Activated B cell treated with CpG ODN at 0.5 μM for 24 hours (primary cell): ENCODE data around the gene SORBS1. TPM values are rescaled to one million over a fixed set of nuclear protein-coding genes. Genes with fewer than 3 reads are reported as not detected.

Source experiments
- ATAC-seq: fragments of 200-7000 bp; cut with Tn5 transposase; one replicate; pipeline ENCODE4 v1.10.0; 2021; ENCODE audit warnings: low read depth, mild to moderate bottlenecking, moderate library complexity
- CTCF ChIA-PET: fragments of 350-600 bp; sonication (Branson Sonifier 250); formaldehyde crosslinking; loops from one replicate; lab custom pipeline; 2021; ENCODE audit warnings: antibody characterized with exemption; lab: Charles Lee
- POLR2A ChIA-PET: fragments of 350-600 bp; sonication (Branson Sonifier 250); formaldehyde crosslinking; loops from one replicate; lab custom pipeline; 2021; ENCODE audit warnings: antibody characterized with exemption; lab: Charles Lee
- DNase-seq: peaks from one replicate; pipeline ENCODE4 v3.0.0; 2022
- H3K27ac Mint-ChIP-seq: one replicate; pipeline ENCODE4 v1.8.0; 2020; ENCODE audit warnings: mixed read lengths
- H3K27me3 Mint-ChIP-seq: one replicate; pipeline ENCODE4 v1.8.0; 2021; ENCODE audit warnings: mixed read lengths
- H3K36me3 Mint-ChIP-seq: one replicate; pipeline ENCODE4 v1.8.0; 2021; ENCODE audit warnings: low read depth, mixed read lengths
- H3K4me1 Mint-ChIP-seq: one replicate; pipeline ENCODE4 v1.8.0; 2021; ENCODE audit warnings: mixed read lengths
- H3K4me3 Mint-ChIP-seq: one replicate; pipeline ENCODE4 v1.8.0; 2020; ENCODE audit warnings: mild to moderate bottlenecking, mixed read lengths
- H3K9me3 Mint-ChIP-seq: one replicate; pipeline ENCODE4 v1.8.0; 2020; ENCODE audit warnings: mixed read lengths
- CTCF ChIP-seq: fragments of 200-600 bp; IDR thresholded peaks from one replicate; pipeline ENCODE4 v1.8.0; 2022; ENCODE audit warnings: antibody characterized with exemption, mild to moderate bottlenecking
- intact Hi-C: fragments of 100-400 bp; cut with micrococcal nuclease; formaldehyde crosslinking; loops from one replicate; pipeline ENCODE4 v1.15.1; 2024
- total RNA-seq: library from RNA; stranded (reverse); gene quantifications from 2 replicates; pipeline ENCODE4 v1.2.3, GENCODE V29; 2022

The SORBS1 gene
- total RNA-seq, 1 donor from 2014 or later, result 0.42 TPM

- H3K27ac Mint-ChIP-seq, result no peak overlapping the region
- no peak for TF ChIP-seq CTCF
- no peaks in the 10 kb centered on the region for H3K27me3 Mint-ChIP-seq
- DNase-seq (no peak), ATAC-seq (peak; percentile 85)
- no peaks in the 10 kb centered on the region for H3K9me3 Mint-ChIP-seq
- peaks cover 2% of the 10 kb centered on the region for H3K4me1 Mint-ChIP-seq
- POLR2A ChIA-PET, result interaction anchor here (1.5 to 2.0 kb wide), 2 partner anchors 68 to 117 kb away, joined by 4 to 12 read pairs; no protein-coding TSS in a partner anchor
- CTCF ChIA-PET, result interaction anchor here (0.6 to 11.9 kb wide), 34 partner anchors 9 to 1146 kb away, joined by 3 to 338 read pairs (median 4); partner anchors contain the start of gene PDLIM1
- H3K36me3 Mint-ChIP-seq, result no peaks in the 10 kb centered on the region
- intact Hi-C loops, result loop anchor here (1.0 kb wide), 6 partner anchors 68 to 733 kb away; no protein-coding TSS in a partner anchor
- no peak overlapping the region for H3K4me3 Mint-ChIP-seq
Observed at GRCh38 chr10:95363303-95363912, 197.8 kb downstream of the SORBS1 start.

GRCh38 chr10:95360122-95360714 lies 201.0 kb downstream of the SORBS1 start:
- no peak for TF ChIP-seq CTCF
- ATAC-seq, result peak; percentile 14
- Mint-ChIP-seq H3K4me3 (no peak overlapping the region), H3K27me3 (no peaks in the 10 kb centered on the region), H3K27ac (no peak overlapping the region), H3K4me1 (peaks cover 2% of the 10 kb centered on the region), H3K9me3 (no peaks in the 10 kb centered on the region), H3K36me3 (no peaks in the 10 kb centered on the region)
- POLR2A ChIA-PET, result interaction anchor here (1.1 to 2.8 kb wide), 3 partner anchors 65 to 84 kb away, joined by 3 to 12 read pairs (median 8); partner anchors contain the start of gene PDLIM1
- CTCF ChIA-PET, result interaction anchor here (0.6 to 11.9 kb wide), 6 partner anchors 14 to 226 kb away, joined by 3 to 338 read pairs (median 10); no protein-coding TSS in a partner anchor
- no peak for DNase-seq
- intact Hi-C loops, result no loop called here

- no peaks in the 10 kb centered on the region for H3K27me3 Mint-ChIP-seq
- H3K9me3 Mint-ChIP-seq, result no peaks in the 10 kb centered on the region
- H3K36me3 Mint-ChIP-seq, result no peaks in the 10 kb centered on the region
- DNase-seq (no peak), ATAC-seq (no peak)
- H3K27ac Mint-ChIP-seq, result no peak overlapping the region
- intact Hi-C loops, result no loop called here
- POLR2A ChIA-PET, result no interaction called here
- TF ChIP-seq CTCF, result no peak
- no peak overlapping the region for H3K4me3 Mint-ChIP-seq
- peaks cover 2% of the 10 kb centered on the region for H3K4me1 Mint-ChIP-seq
- CTCF ChIA-PET, result interaction anchor here (1.4 to 11.9 kb wide), 4 partner anchors 15 to 177 kb away, joined by 3 to 338 read pairs (median 29); no protein-coding TSS in a partner anchor
Observed at GRCh38 chr10:95359466-95359865, 201.7 kb downstream of the SORBS1 start.

- Mint-ChIP-seq H3K27ac (no peak overlapping the region), H3K9me3 (no peaks in the 10 kb centered on the region), H3K4me3 (no peak overlapping the region), H3K4me1 (peaks cover 6% of the 10 kb centered on the region), H3K27me3 (no peaks in the 10 kb centered on the region), H3K36me3 (no peaks in the 10 kb centered on the region)
- TF ChIP-seq CTCF, result no peak
- CTCF ChIA-PET, result interaction anchor here (11.9 kb wide), 1 partner anchor 111 kb away, joined by 338 read pairs; no protein-coding TSS in a partner anchor
- POLR2A ChIA-PET, result no interaction called here
- no peak for DNase-seq
- intact Hi-C loops, result no loop called here
- ATAC-seq, result no peak
Observed at GRCh38 chr10:95356190-95356955, 204.8 kb downstream of the SORBS1 start.
